ENCODE measurements around the gene SGK1.

DNA sequence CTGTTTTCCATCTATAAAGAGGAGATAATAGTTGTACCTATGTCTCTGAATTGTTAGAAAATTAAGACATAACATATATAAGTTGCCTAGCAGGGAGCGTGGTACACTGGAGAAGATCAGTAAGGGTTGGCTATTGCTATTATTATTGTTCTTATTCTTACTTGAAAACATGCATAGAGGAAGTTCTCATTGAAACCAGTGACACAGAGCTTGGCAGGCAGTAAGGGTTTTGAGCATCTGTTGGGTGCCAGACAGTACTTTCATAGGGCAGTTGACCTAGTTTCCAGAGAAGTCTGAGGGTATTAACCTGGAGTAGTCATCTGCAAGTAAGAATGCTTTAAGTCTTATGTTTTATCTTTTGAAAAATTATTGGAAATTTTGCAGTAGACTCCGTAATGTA, 13.3 kb upstream of the SGK1 start:
- TF ChIP-seq, protein P1, sequence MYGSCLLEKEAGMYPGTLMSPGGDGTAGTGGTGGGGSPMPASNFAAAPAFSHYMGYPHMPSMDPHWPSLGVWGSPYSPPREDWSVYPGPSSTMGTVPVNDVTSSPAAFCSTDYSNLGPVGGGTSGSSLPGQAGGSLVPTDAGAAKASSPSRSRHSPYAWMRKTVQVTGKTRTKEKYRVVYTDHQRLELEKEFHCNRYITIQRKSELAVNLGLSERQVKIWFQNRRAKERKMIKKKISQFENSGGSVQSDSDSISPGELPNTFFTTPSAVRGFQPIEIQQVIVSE (CRISPR knock-in tag; IDR thresholded peaks at IDR 0.05; ENCODE audit: borderline replicate concordance) = no peak
- TF ChIP-seq EMX1 (CRISPR knock-in tag; IDR thresholded peaks at IDR 0.05) = no peak
- TF ChIP-seq, protein P2, sequence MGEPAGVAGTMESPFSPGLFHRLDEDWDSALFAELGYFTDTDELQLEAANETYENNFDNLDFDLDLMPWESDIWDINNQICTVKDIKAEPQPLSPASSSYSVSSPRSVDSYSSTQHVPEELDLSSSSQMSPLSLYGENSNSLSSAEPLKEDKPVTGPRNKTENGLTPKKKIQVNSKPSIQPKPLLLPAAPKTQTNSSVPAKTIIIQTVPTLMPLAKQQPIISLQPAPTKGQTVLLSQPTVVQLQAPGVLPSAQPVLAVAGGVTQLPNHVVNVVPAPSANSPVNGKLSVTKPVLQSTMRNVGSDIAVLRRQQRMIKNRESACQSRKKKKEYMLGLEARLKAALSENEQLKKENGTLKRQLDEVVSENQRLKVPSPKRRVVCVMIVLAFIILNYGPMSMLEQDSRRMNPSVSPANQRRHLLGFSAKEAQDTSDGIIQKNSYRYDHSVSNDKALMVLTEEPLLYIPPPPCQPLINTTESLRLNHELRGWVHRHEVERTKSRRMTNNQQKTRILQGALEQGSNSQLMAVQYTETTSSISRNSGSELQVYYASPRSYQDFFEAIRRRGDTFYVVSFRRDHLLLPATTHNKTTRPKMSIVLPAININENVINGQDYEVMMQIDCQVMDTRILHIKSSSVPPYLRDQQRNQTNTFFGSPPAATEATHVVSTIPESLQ (CRISPR knock-in tag; IDR thresholded peaks at IDR 0.05) = no peak
- TF ChIP-seq GTF2I (CRISPR knock-in tag; conservative IDR thresholded peaks at IDR 0.05) = no peak
